Upper lobe of right lung (tissue), 1 donor: ENCODE measurements around the gene DPP10. TPM values are rescaled to one million over a fixed set of nuclear protein-coding genes. Genes with fewer than 3 reads are reported as not detected.

Experiments used
- ATAC-seq: fragments of 200-7000 bp; cut with Tn5 transposase; one replicate; pipeline ENCODE4 v1.9.1; 2020; ENCODE audit warnings: mild to moderate bottlenecking, moderate library complexity
- DNase-seq: peaks from one replicate; pipeline ENCODE4 v3.0.0-alpha.2; 2020
- H3K27ac ChIP-seq: fragments of 200-600 bp; one replicate; pipeline ENCODE4 v1.8.0; 2022
- H3K27me3 ChIP-seq: fragments of 200-600 bp; one replicate; pipeline ENCODE4 v1.8.0; 2022; ENCODE audit warnings: mild to moderate bottlenecking
- H3K36me3 ChIP-seq: fragments of 200-600 bp; one replicate; pipeline ENCODE4 v1.8.0; 2022
- H3K4me1 ChIP-seq: fragments of 200-600 bp; one replicate; pipeline ENCODE4 v1.8.0; 2022
- H3K4me3 ChIP-seq: fragments of 200-600 bp; one replicate; pipeline ENCODE4 v1.8.0; 2022; ENCODE audit warnings: mild to moderate bottlenecking
- H3K9me3 ChIP-seq: fragments of 200-600 bp; one replicate; pipeline ENCODE4 v1.8.0; 2022
- intact Hi-C: fragments of 100-400 bp; cut with DNase I; formaldehyde crosslinking; loops from one replicate; pipeline ENCODE4 v1.11.0; 2022
- total RNA-seq: library from RNA; stranded (reverse); fragmentation: NEBNext Ultra II Directional; extraction: Animal tissue kit (Norgen Biotek cat#: 25700); gene quantifications from one replicate; pipeline ENCODE4 v1.2.1, GENCODE V29; 2021
- TF ChIP-seq, protein P1 (sequence below): fragments of 200-600 bp; IDR thresholded peaks from one replicate; pipeline ENCODE4 v1.8.0; 2022; ENCODE audit warnings: antibody characterized with exemption
- donor health status: DM: no; HTN: yes; CAD: no; lungs with severe emphysema.

DPP10 gene
- total RNA-seq, 1 donor from 2014 or later: 1.0 TPM

DNA sequence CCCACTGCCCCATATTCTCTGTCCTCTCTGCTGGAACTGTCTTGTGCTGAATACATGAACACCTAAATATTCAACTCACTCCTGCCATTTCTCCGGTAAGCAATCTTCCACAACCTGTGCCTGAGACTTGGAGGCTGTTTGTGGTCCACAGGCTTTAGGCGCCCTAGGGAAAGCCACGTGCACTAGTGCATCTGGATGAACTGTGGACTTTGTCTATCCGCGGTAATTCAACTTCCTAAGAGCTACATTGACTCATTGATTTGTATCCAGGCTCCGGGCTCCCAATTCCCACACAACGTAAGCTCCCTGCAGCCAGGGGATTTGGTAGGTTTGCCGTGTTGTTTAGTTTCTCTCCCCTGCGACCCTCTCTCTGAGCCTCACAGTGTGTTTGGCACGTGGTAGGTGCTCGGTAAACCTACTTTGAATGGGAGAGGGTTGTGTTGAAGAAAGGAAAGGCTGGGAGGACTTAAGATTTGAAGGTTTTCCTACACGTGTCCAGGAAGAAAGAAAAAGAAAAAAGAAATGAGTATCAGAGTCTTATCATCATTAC lies 718.2 kb downstream of the DPP10 start:
- ATAC-seq (no peak), DNase-seq (no peak)
- Histone ChIP-seq H3K4me1 (no peaks in the 10 kb centered on the region), H3K4me3 (peak overlapping the region; percentile 40), H3K36me3 (no peaks in the 10 kb centered on the region), H3K27ac (no peak overlapping the region), H3K9me3 (no peaks in the 10 kb centered on the region), H3K27me3 (peaks cover 56% of the 10 kb centered on the region)
- TF ChIP-seq, protein P1, sequence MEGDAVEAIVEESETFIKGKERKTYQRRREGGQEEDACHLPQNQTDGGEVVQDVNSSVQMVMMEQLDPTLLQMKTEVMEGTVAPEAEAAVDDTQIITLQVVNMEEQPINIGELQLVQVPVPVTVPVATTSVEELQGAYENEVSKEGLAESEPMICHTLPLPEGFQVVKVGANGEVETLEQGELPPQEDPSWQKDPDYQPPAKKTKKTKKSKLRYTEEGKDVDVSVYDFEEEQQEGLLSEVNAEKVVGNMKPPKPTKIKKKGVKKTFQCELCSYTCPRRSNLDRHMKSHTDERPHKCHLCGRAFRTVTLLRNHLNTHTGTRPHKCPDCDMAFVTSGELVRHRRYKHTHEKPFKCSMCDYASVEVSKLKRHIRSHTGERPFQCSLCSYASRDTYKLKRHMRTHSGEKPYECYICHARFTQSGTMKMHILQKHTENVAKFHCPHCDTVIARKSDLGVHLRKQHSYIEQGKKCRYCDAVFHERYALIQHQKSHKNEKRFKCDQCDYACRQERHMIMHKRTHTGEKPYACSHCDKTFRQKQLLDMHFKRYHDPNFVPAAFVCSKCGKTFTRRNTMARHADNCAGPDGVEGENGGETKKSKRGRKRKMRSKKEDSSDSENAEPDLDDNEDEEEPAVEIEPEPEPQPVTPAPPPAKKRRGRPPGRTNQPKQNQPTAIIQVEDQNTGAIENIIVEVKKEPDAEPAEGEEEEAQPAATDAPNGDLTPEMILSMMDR: no peak
- intact Hi-C loops: no loop called here

DNA sequence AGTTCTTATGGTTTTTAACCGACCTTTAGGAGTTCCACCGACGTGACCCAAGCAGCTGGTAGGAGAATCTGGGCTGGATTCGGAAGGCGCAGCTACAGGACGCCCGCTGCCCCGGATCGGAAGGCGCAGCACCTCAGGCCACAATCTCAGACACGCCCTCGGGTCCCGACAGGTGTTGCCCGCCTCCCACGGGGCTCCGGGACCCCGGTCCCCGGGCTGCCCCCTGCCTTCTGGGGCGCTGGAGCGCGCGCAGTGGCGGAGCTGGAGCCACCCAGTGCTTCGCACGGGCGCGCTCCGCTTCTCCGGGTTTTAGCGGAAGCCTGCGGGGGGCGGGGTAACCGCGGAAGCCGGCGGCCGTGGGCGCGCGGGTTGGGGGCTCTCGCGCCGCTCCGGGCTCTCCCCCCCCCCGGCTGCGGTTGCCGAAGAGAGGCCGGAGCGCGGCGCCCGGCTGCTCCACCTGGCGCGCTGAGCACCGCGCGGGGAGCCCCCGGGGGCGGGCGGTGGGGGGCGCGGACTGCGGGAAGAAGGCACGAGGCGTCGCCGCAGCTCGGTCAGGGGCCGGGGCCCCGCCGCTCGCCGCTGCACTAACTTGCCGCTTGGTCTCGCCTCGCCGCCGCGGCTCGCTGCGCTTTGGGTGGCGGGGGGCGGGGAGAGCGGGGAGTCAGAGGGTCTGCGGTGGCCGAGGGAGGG lies 718.8 kb downstream of the DPP10 start:
- Histone ChIP-seq H3K27me3 (peaks cover 56% of the 10 kb centered on the region), H3K27ac (no peak overlapping the region), H3K4me1 (no peaks in the 10 kb centered on the region), H3K9me3 (no peaks in the 10 kb centered on the region), H3K36me3 (no peaks in the 10 kb centered on the region), H3K4me3 (peak overlapping the region; percentile 40)
- peak; percentile 76 for ATAC-seq
- TF ChIP-seq, protein P1: no peak
- DNase-seq: peak; percentile 76
- intact Hi-C loops: no loop called here

- Histone ChIP-seq H3K4me3 (peak overlapping the region; percentile 40), H3K36me3 (no peaks in the 10 kb centered on the region), H3K27ac (no peak overlapping the region), H3K4me1 (no peaks in the 10 kb centered on the region), H3K9me3 (no peaks in the 10 kb centered on the region), H3K27me3 (peaks cover 56% of the 10 kb centered on the region)
- DNase-seq: peak; percentile 79
- TF ChIP-seq, protein P1: no peak
- peak; percentile 81 for ATAC-seq
- intact Hi-C loops: no loop called here
Measured at GRCh38 chr2:115161771-115162493, 719.5 kb downstream of the DPP10 start.

- peak; percentile 58 for DNase-seq
- H3K9me3 ChIP-seq: no peaks in the 10 kb centered on the region
- TF ChIP-seq, protein P1: no peak
- H3K27me3 ChIP-seq: peaks cover 56% of the 10 kb centered on the region
- H3K36me3 ChIP-seq: no peaks in the 10 kb centered on the region
- ATAC-seq: peak; percentile 25
- peak overlapping the region; percentile 40 for H3K4me3 ChIP-seq
- intact Hi-C loops: no loop called here
- no peak overlapping the region for H3K27ac ChIP-seq
- no peaks in the 10 kb centered on the region for H3K4me1 ChIP-seq
Measured at GRCh38 chr2:115162494-115163293, 720.3 kb downstream of the DPP10 start.

DNA sequence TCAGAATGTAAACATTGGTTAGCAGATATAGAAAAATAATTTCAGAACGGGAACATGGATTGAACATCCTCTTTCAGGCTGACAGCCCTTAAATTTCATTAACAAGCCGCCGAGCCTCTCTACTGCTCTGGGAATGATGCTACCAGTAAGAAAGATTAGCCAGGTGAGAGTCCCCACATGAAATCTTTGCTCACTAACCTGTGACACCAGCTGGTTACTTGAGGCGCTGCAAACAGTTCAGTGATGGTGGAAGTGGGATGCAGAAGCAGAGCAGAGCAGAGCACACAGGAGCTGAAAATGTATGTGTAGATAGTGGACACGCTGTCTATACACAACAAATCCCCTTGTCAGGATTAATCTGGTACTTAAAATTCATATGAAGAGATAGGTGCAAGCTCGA lies 721.1 kb downstream of the DPP10 start:
- Histone ChIP-seq H3K27ac (no peak overlapping the region), H3K9me3 (no peaks in the 10 kb centered on the region), H3K27me3 (peaks cover 56% of the 10 kb centered on the region), H3K4me1 (no peaks in the 10 kb centered on the region), H3K4me3 (no peak overlapping the region), H3K36me3 (no peaks in the 10 kb centered on the region)
- ATAC-seq (no peak), DNase-seq (no peak)
- intact Hi-C loops: no loop called here
- TF ChIP-seq, protein P1: no peak
